Brain microvascular endothelial cell (primary cell): Measurements from ENCODE around the gene SLC22A23.

Experiments used
- DNase-seq: peaks from one replicate; pipeline ENCODE4 v3.0.0-alpha.2; 2020
- H3K27ac ChIP-seq: fragments of 250-450 bp; sonication (Bioruptor Pico); 2 replicates; pipeline ENCODE4 v1.5.1; 2020; ENCODE audit warnings: mild to moderate bottlenecking, moderate library complexity
- H3K27me3 ChIP-seq: fragments of 250-450 bp; sonication (Bioruptor Pico); replicated peaks from 2 replicates; pipeline ENCODE4 v1.5.1; 2020; ENCODE audit warnings: mild to moderate bottlenecking
- H3K36me3 ChIP-seq: fragments of 250-450 bp; sonication (Bioruptor Pico); replicated peaks from 2 replicates; pipeline ENCODE4 v1.5.1; 2020; ENCODE audit warnings: mild to moderate bottlenecking
- H3K4me3 ChIP-seq: 2 replicates; pipeline ENCODE4 v1.5.1; 2011; ENCODE audit warnings: low read depth, mild to moderate bottlenecking, control low read depth, low read length, moderate library complexity
- CTCF ChIP-seq: IDR thresholded peaks from 2 replicates; pipeline ENCODE4 v1.5.1; 2011; ENCODE audit warnings: low read depth, mild to moderate bottlenecking, moderate library complexity, low read length, control low read depth, inconsistent platforms; ENCODE audit errors: missing control alignments
- in situ Hi-C: cut with HindIII; loops from 2 replicates; pipeline ENCODE4 v1.10.0; 2017; ENCODE audit warnings: low sequenced_read_pairs, low pct_ligation_motif_present

SLC22A23 gene

GRCh38 chr6:3290149-3290930 lies 166.5 kb downstream of the SLC22A23 start:
- no peak for TF ChIP-seq CTCF
- in situ Hi-C loops = no loop called here
- H3K27ac ChIP-seq = no peak overlapping the region
- DNase-seq = no peak
- no peaks in the 10 kb centered on the region for H3K27me3 ChIP-seq
- H3K4me3 ChIP-seq = no peak overlapping the region
- no peaks in the 10 kb centered on the region for H3K36me3 ChIP-seq

GRCh38 chr6:3289664-3290055 lies 167.2 kb downstream of the SLC22A23 start:
- no peak for DNase-seq
- Histone ChIP-seq H3K4me3 (no peak overlapping the region), H3K27me3 (no peaks in the 10 kb centered on the region), H3K27ac (no peak overlapping the region), H3K36me3 (no peaks in the 10 kb centered on the region)
- TF ChIP-seq CTCF = no peak
- in situ Hi-C loops = loop anchor here (10.0 kb wide), 1 partner anchor 435 kb away; no protein-coding TSS in a partner anchor

- Histone ChIP-seq H3K36me3 (no peaks in the 10 kb centered on the region), H3K27me3 (no peaks in the 10 kb centered on the region), H3K4me3 (no peak overlapping the region), H3K27ac (no peak overlapping the region)
- in situ Hi-C loops = loop anchor here (10.0 kb wide), 1 partner anchor 436 kb away; no protein-coding TSS in a partner anchor
- no peak for DNase-seq
- TF ChIP-seq CTCF = no peak
Observed at GRCh38 chr6:3288711-3289663, 167.9 kb downstream of the SLC22A23 start.

GRCh38 chr6:3287976-3288707 lies 168.7 kb downstream of the SLC22A23 start:
- no peak overlapping the region for H3K4me3 ChIP-seq
- TF ChIP-seq CTCF = no peak
- DNase-seq = no peak
- no peak overlapping the region for H3K27ac ChIP-seq
- H3K36me3 ChIP-seq = no peaks in the 10 kb centered on the region
- no peaks in the 10 kb centered on the region for H3K27me3 ChIP-seq
- in situ Hi-C loops = loop anchor here (10.0 kb wide), 1 partner anchor 437 kb away; no protein-coding TSS in a partner anchor

GRCh38 chr6:3287308-3287707 lies 169.5 kb downstream of the SLC22A23 start:
- in situ Hi-C loops = loop anchor here (10.0 kb wide), 1 partner anchor 437 kb away; no protein-coding TSS in a partner anchor

More at GRCh38 chr6:3287308-3287707, 169.5 kb downstream of the SLC22A23 start:
- Histone ChIP-seq H3K4me3 (no peak overlapping the region), H3K36me3 (no peaks in the 10 kb centered on the region), H3K27me3 (no peaks in the 10 kb centered on the region), H3K27ac (no peak overlapping the region)
- DNase-seq = no peak
- TF ChIP-seq CTCF = no peak
